ENCODE measurements around the gene ZDHHC4. TPM values are rescaled to one million over a fixed set of nuclear protein-coding genes. Genes with fewer than 3 reads are reported as not detected.

Gene ZDHHC4
- total and polyA plus RNA-seq, 10 of the 15 experiments (the other 5 are each of a cell fraction or from before 2014, with no cell fraction given), result 30.6 to 74.3 (median 35.8) TPM

DNA sequence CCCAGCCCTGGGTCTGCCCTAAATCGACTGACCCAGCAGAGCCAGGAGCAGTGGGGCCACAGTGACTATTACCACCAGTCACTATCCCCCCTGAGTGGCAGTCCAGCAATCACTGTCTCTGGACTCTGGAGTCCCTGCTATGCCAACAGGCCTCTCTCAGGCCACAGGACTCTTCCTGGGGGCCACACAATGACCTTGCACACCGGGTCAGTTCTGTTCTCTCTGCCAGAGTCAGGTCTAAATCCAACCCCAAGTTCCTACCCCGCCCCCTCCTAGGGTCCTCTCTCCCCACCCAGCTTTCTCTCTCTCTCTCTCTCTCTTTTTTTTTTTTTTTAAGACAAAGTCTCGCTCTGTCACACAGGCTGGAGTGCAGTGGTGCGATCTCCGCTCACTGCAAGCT lies 47.6 kb upstream of the ZDHHC4 start (continued):
- TF ChIP-seq E2F4 (IDR thresholded peaks at IDR 0.05; ENCODE audit: low read depth, low read length), result no peak

- Histone ChIP-seq H3K9me3 (replicated peaks; ENCODE audit: control insufficient read depth, insufficient read depth, low read length) (no peaks in the 10 kb centered on the region), H3K4me3 (peak overlapping the region; percentile 68), H4K20me1 (ENCODE audit: control insufficient read depth, insufficient read depth) (no peaks in the 10 kb centered on the region), H3K9ac (ENCODE audit: control insufficient read depth, insufficient read depth, low read length) (no peak overlapping the region; the same call in 1 of the 2 replicates), H2AFZ (ENCODE audit: control insufficient read depth, low read depth, low read length) (peak overlapping the region; percentile 42), H3K36me3 (ENCODE audit: control insufficient read depth in 2 of 2, insufficient read depth in 2 of 2, low read length in 1 of 2) (no peaks in the 10 kb centered on the region), H3K4me2 (ENCODE audit: control insufficient read depth, insufficient read depth) (peak overlapping the region; percentile 89), H3K4me1 (ENCODE audit: control insufficient read depth, insufficient read depth, low read length) (peaks cover 4% of the 10 kb centered on the region), H3K79me2 (ENCODE audit: control insufficient read depth, insufficient read depth, low read length) (no peaks in the 10 kb centered on the region), H3K27ac (ENCODE audit: control insufficient read depth, insufficient read depth) (no peak overlapping the region), H3K27me3 (replicated peaks in 1 of 2; ENCODE audit: control insufficient read depth in 2 of 2, insufficient read depth in 2 of 2, low read length in 1 of 2) (peaks cover under 1 to 5% of the 10 kb centered on the region in 2 experiments)
- POLR2A ChIA-PET, result no interaction called here
- TF ChIP-seq HDAC6 (IDR thresholded peaks at IDR 0.05; ENCODE audit: unreplicated experiment) (peak; percentile 54), CREM (IDR thresholded peaks at IDR 0.05; ENCODE audit: low read depth) (no peak), SUZ12 (IDR thresholded peaks at IDR 0.05; ENCODE audit: unreplicated experiment) (peak; percentile 47), POLR2A (IDR thresholded peaks at IDR 0.05; ENCODE audit: low read depth, low read length) (peak; percentile 50; the same call in 1 of the 2 replicates)
- BruUV-seq (replicated peaks), result no TSS peak
- in situ Hi-C loops (cut with MboI), result no loop called here
- 4% methylated on average over 51 of the region's 74 CpGs for WGBS (ENCODE audit: insufficient coverage, insufficient replicate concordance, low lambda C conversion rate, missing lambda C conversion rate)
- SMC1A ChIA-PET (ENCODE audit: uncharacterized antibody, unreplicated experiment), result no interaction called here
- CTCF ChIA-PET, result no interaction called here
- ATAC-seq (peak; percentile 76), DNase-seq (ENCODE audit: low read depth, low spot score) (no peak), FAIRE-seq (no peak)
- RAD21 ChIA-PET (ENCODE audit: unreplicated experiment), result no interaction called here
- intact Hi-C loops (cut with micrococcal nuclease; ENCODE audit: unreplicated experiment), result no loop called here
These were observed 46.4 kb upstream of the ZDHHC4 start for GRCh38 chr7:6530626-6531491.
